Large intestine (tissue), 3 donors: Measurements from ENCODE around the gene COP1. TPM values are rescaled to one million over a fixed set of nuclear protein-coding genes. Genes with fewer than 3 reads are reported as not detected.
"Not testable (repeated sequence)": the region's sequence is repeated elsewhere in the genome, so short reads cannot be mapped to it uniquely, and the experiment has no call there.

ENCODE experiments used
- DNase-seq, 2 donors: peaks; one replicate each; pipeline versions ENCODE4 v3.0.0 to v3.0.0-alpha.2; 2013
- H3K27ac ChIP-seq: one replicate; pipeline ENCODE4 v1.5.1; 2013; ENCODE audit warnings: low read length
- H3K27me3 ChIP-seq: 2 replicates; pipeline ENCODE4 v1.6.1; 2013; ENCODE audit warnings: low read length; ENCODE audit not compliant: control insufficient read depth, insufficient read depth
- H3K36me3 ChIP-seq: 2 replicates; pipeline ENCODE4 v1.6.1; 2013; ENCODE audit warnings: low read length; ENCODE audit not compliant: control insufficient read depth, insufficient read depth
- H3K4me1 ChIP-seq: one replicate; pipeline ENCODE4 v1.6.1; 2013; ENCODE audit warnings: low read length; ENCODE audit not compliant: control insufficient read depth, insufficient read depth
- H3K4me3 ChIP-seq: one replicate; pipeline ENCODE4 v1.5.1; 2013; ENCODE audit warnings: low read length
- H3K9me3 ChIP-seq: one replicate; pipeline ENCODE4 v1.6.1; 2013; ENCODE audit warnings: mild to moderate bottlenecking, low read depth, low read length, moderate library complexity; ENCODE audit not compliant: control insufficient read depth
- WGBS: methylation state at CpG from one replicate; pipeline ENCODE4 v1.1.5; 2013; ENCODE audit warnings: low lambda C conversion rate; ENCODE audit not compliant: insufficient coverage; 5-methylcytosine and 5-hydroxymethylcytosine counted together
- polyA plus RNA-seq: library from polyadenylated mRNA; unstranded; fragments of 120-200 nt; gene quantifications from one replicate; pipeline ENCODE4 v1.2.1, GENCODE V29; 2013

Gene COP1
- polyA plus RNA-seq, 1 donor, result 41.4 TPM

GRCh38 chr1:176022574-176022973 lies 184.5 kb downstream of the COP1 start:
- H3K27me3 ChIP-seq, result no peaks in the 10 kb centered on the region
- no peak overlapping the region for H3K27ac ChIP-seq
- peaks cover 3% of the 10 kb centered on the region for H3K36me3 ChIP-seq
- no peaks in the 10 kb centered on the region for H3K9me3 ChIP-seq
- H3K4me3 ChIP-seq, result no peak overlapping the region
- no peak for DNase-seq
- no peaks in the 10 kb centered on the region for H3K4me1 ChIP-seq
- 100% methylated on average over 1 of the region's 3 CpGs for WGBS

- Histone ChIP-seq H3K27ac (no peak overlapping the region), H3K4me3 (no peak overlapping the region), H3K4me1 (no peaks in the 10 kb centered on the region), H3K27me3 (no peaks in the 10 kb centered on the region), H3K36me3 (no peaks in the 10 kb centered on the region), H3K9me3 (no peaks in the 10 kb centered on the region)
- DNase-seq, result no peak
- no CpG with 5 or more reads among the region's 4 CpGs for WGBS
These were observed 189.4 kb downstream of the COP1 start for GRCh38 chr1:176017722-176018121.

GRCh38 chr1:176009951-176010350 lies 197.1 kb downstream of the COP1 start:
- no peak overlapping the region for H3K27ac ChIP-seq
- no peaks in the 10 kb centered on the region for H3K27me3 ChIP-seq
- no peaks in the 10 kb centered on the region for H3K4me1 ChIP-seq
- 100% methylated on average over 2 of the region's 2 CpGs for WGBS
- no peaks in the 10 kb centered on the region for H3K9me3 ChIP-seq
- H3K36me3 ChIP-seq, result peaks cover 13% of the 10 kb centered on the region
- H3K4me3 ChIP-seq, result no peak overlapping the region
- DNase-seq, result no peak

- not testable (repeated sequence) for H3K9me3 ChIP-seq, DNase-seq, H3K4me1 ChIP-seq, H3K4me3 ChIP-seq, H3K27me3 ChIP-seq, H3K27ac ChIP-seq
- 100% methylated on average over 1 of the region's 28 CpGs for WGBS
- H3K36me3 ChIP-seq, result peaks cover 13% of the 10 kb centered on the region
These were observed 199.2 kb downstream of the COP1 start for GRCh38 chr1:176007756-176008389.

- H3K27me3 ChIP-seq, H3K27ac ChIP-seq, H3K4me3 ChIP-seq, DNase-seq, H3K4me1 ChIP-seq, H3K36me3 ChIP-seq, H3K9me3 ChIP-seq: not testable (repeated sequence)
- WGBS, result no CpG with 5 or more reads among the region's 1 CpG
These were observed 212.4 kb downstream of the COP1 start for GRCh38 chr1:175994660-175995059.

- not testable (repeated sequence) for H3K9me3 ChIP-seq, H3K27me3 ChIP-seq
These were observed 214.3 kb downstream of the COP1 start for GRCh38 chr1:175992825-175993224.

GRCh38 chr1:175992202-175992601 lies 214.9 kb downstream of the COP1 start:
- not testable (repeated sequence) for H3K27ac ChIP-seq, DNase-seq, H3K36me3 ChIP-seq, H3K4me3 ChIP-seq, H3K9me3 ChIP-seq, H3K27me3 ChIP-seq, H3K4me1 ChIP-seq
- no CpG with 5 or more reads among the region's 14 CpGs for WGBS

More at GRCh38 chr1:175992825-175993224, 214.3 kb downstream of the COP1 start:
- H3K4me3 ChIP-seq, H3K36me3 ChIP-seq, DNase-seq, H3K4me1 ChIP-seq, H3K27ac ChIP-seq: not testable (repeated sequence)
- WGBS, result no CpG with 5 or more reads among the region's 8 CpGs

GRCh38 chr1:175984813-175985212 lies 222.3 kb downstream of the COP1 start:
- peaks cover 28% of the 10 kb centered on the region for H3K36me3 ChIP-seq
- WGBS, result no CpG with 5 or more reads among the region's 1 CpG
- peak; percentile 70 to 83 for DNase-seq
- peaks cover 10% of the 10 kb centered on the region for H3K4me1 ChIP-seq
- H3K27me3 ChIP-seq, result no peaks in the 10 kb centered on the region
- H3K4me3 ChIP-seq, result no peak overlapping the region
- peaks cover 8% of the 10 kb centered on the region for H3K9me3 ChIP-seq
- peak overlapping the region; percentile 68 for H3K27ac ChIP-seq

GRCh38 chr1:175984057-175984812 lies 222.9 kb downstream of the COP1 start:
- no CpG with 5 or more reads among the region's 12 CpGs for WGBS
- Histone ChIP-seq H3K36me3 (peaks cover 28% of the 10 kb centered on the region), H3K4me1 (peaks cover 10% of the 10 kb centered on the region), H3K9me3 (peaks cover 8% of the 10 kb centered on the region), H3K4me3 (no peak overlapping the region), H3K27ac (peak overlapping the region; percentile 68), H3K27me3 (no peaks in the 10 kb centered on the region)
- DNase-seq, result no peak

- not testable (repeated sequence) for H3K9me3 ChIP-seq, H3K27ac ChIP-seq, DNase-seq, H3K27me3 ChIP-seq, H3K4me1 ChIP-seq, H3K4me3 ChIP-seq
- 100% methylated on average over 2 of the region's 2 CpGs for WGBS
- H3K36me3 ChIP-seq, result peaks cover 27% of the 10 kb centered on the region
These were observed 223.7 kb downstream of the COP1 start for GRCh38 chr1:175983363-175983762.

GRCh38 chr1:175981128-175981527 lies 226.0 kb downstream of the COP1 start:
- Histone ChIP-seq H3K27ac (no peak overlapping the region), H3K4me3 (no peak overlapping the region), H3K27me3 (no peaks in the 10 kb centered on the region), H3K4me1 (peaks cover 10% of the 10 kb centered on the region), H3K36me3 (peaks cover 25% of the 10 kb centered on the region), H3K9me3 (peaks cover 8% of the 10 kb centered on the region)
- no peak for DNase-seq
